IMR-90 (cell line): Measurements from ENCODE around the gene SOX1. TPM values are rescaled to one million over a fixed set of nuclear protein-coding genes. Genes with fewer than 3 reads are reported as not detected.

Source experiments
- ATAC-seq: fragments of 200-7000 bp; cut with Tn5 transposase; 2 replicates; pipeline ENCODE4 v1.9.1; 2020; ENCODE audit warnings: low read depth, mild to moderate bottlenecking, moderate library complexity
- BruUV-seq: library from RNA; stranded (reverse); fragments of 400-500 nt; replicated peaks from 2 replicates; lab custom pipeline; 2021; lab: Mats Ljungman, UMichigan
- CTCF ChIA-PET: fragments of 300-600 bp; formaldehyde crosslinking; extraction: SDS; loops from one replicate; lab custom pipeline; 2021; ENCODE audit warnings: antibody characterized with exemption; lab: Yijun Ruan, JAX
- POLR2A ChIA-PET: fragments of 300-600 bp; sonication (Branson Sonifier 250); formaldehyde crosslinking; loops from one replicate; lab custom pipeline; 2022; ENCODE audit warnings: antibody characterized with exemption; ENCODE audit not compliant: unreplicated experiment; lab: Charles Lee
- DNase-seq: peaks from one replicate; pipeline ENCODE4 v3.0.0; 2013
- H2AFZ ChIP-seq: replicated peaks from 2 replicates; pipeline ENCODE3; 2013; ENCODE audit warnings: low read length, mild to moderate bottlenecking; ENCODE audit not compliant: poor library complexity
- H2AK5ac ChIP-seq: 2 replicates; pipeline ENCODE4 v1.6.1; 2013; ENCODE audit warnings: low read depth, low read length, inconsistent platforms
- H2AK9ac ChIP-seq: replicated peaks from 2 replicates; pipeline ENCODE3; 2013; ENCODE audit warnings: mild to moderate bottlenecking, low read depth, low read length, moderate library complexity; ENCODE audit not compliant: poor library complexity
- H2BK120ac ChIP-seq: 2 replicates; pipeline ENCODE4 v1.6.1; 2013; ENCODE audit warnings: low read depth, low read length, inconsistent platforms
- H2BK15ac ChIP-seq: 3 replicates; pipeline ENCODE4 v1.6.1; 2013; ENCODE audit warnings: low read depth, low read length, inconsistent platforms
- H2BK20ac ChIP-seq: 2 replicates; pipeline ENCODE4 v1.6.1; 2013; ENCODE audit warnings: low read depth, mild to moderate bottlenecking, inconsistent platforms, low read length, moderate library complexity
- H2BK5ac ChIP-seq: 2 replicates; pipeline ENCODE4 v1.6.1; 2013; ENCODE audit warnings: mild to moderate bottlenecking, low read depth, low read length, inconsistent platforms; ENCODE audit not compliant: poor library complexity, severe bottlenecking
- H3K14ac ChIP-seq: replicated peaks from 2 replicates; pipeline ENCODE4 v1.6.1; 2013; ENCODE audit warnings: low read depth, low read length, inconsistent platforms
- H3K18ac ChIP-seq: 2 replicates; pipeline ENCODE4 v1.6.1; 2013; ENCODE audit warnings: low read depth, low read length, control low read depth
- H3K23ac ChIP-seq: 2 replicates; pipeline ENCODE4 v1.6.1; 2013; ENCODE audit warnings: low read depth, low read length, inconsistent platforms
- H3K27ac ChIP-seq: 2 replicates; pipeline ENCODE4 v1.5.1; 2013; ENCODE audit warnings: mild to moderate bottlenecking, control low read depth, low read length; ENCODE audit not compliant: insufficient read depth
- H3K27me3 ChIP-seq: 2 replicates; pipeline ENCODE4 v1.6.1; 2013; ENCODE audit warnings: low read length; ENCODE audit not compliant: control insufficient read depth, insufficient read depth
- H3K36me3 ChIP-seq: 2 replicates; pipeline ENCODE4 v1.6.1; 2013; ENCODE audit warnings: low read length, mixed read lengths; ENCODE audit not compliant: control insufficient read depth, insufficient read depth
- H3K4ac ChIP-seq: 2 replicates; pipeline ENCODE4 v1.6.1; 2013; ENCODE audit warnings: low read depth, low read length, inconsistent platforms
- H3K4me1 ChIP-seq: 2 replicates; pipeline ENCODE4 v1.6.1; 2013; ENCODE audit warnings: low read length, mixed read lengths; ENCODE audit not compliant: control insufficient read depth, insufficient read depth
- H3K4me2 ChIP-seq: 2 replicates; pipeline ENCODE4 v1.6.1; 2013; ENCODE audit warnings: low read depth, mild to moderate bottlenecking, control low read depth, low read length, moderate library complexity
- H3K4me3 ChIP-seq: 2 replicates; pipeline ENCODE4 v1.5.1; 2013; ENCODE audit warnings: low read depth, mild to moderate bottlenecking, control low read depth, low read length, moderate library complexity; ENCODE audit not compliant: insufficient read depth
- H3K56ac ChIP-seq: 2 replicates; pipeline ENCODE4 v1.6.1; 2013; ENCODE audit warnings: low read length, inconsistent platforms; ENCODE audit not compliant: insufficient read depth; ENCODE audit errors: extremely low read depth
- H3K79me1 ChIP-seq, 2 experiments: 2 replicates each; pipeline ENCODE4 v1.6.1; 2013; ENCODE audit warnings: low read length in 2 of 2, inconsistent platforms in 1 of 2, low read depth in 1 of 2
- H3K9ac ChIP-seq: 2 replicates; pipeline ENCODE4 v1.6.1; 2013; ENCODE audit warnings: low read depth, low read length, control low read depth
- H3K9me1 ChIP-seq: 2 replicates; pipeline ENCODE4 v1.6.1; 2013; ENCODE audit warnings: low read length, inconsistent platforms; ENCODE audit not compliant: insufficient read depth
- H3K9me3 ChIP-seq: 2 replicates; pipeline ENCODE4 v1.6.1; 2013; ENCODE audit warnings: low read length; ENCODE audit not compliant: control insufficient read depth, insufficient read depth
- H4K20me1 ChIP-seq: 2 replicates; pipeline ENCODE4 v1.6.1; 2013; ENCODE audit warnings: low read length, inconsistent platforms; ENCODE audit not compliant: insufficient read depth
- H4K5ac ChIP-seq: 2 replicates; pipeline ENCODE4 v1.6.1; 2013; ENCODE audit warnings: mild to moderate bottlenecking, low read depth, low read length, control low read depth
- H4K8ac ChIP-seq, 2 experiments: 2 replicates each; pipeline ENCODE4 v1.6.1; 2013; ENCODE audit warnings: low read depth in 2 of 2, low read length in 2 of 2, control low read depth in 1 of 2, inconsistent platforms in 1 of 2
- H4K91ac ChIP-seq: 2 replicates; pipeline ENCODE4 v1.6.1; 2013; ENCODE audit warnings: low read depth, low read length, inconsistent platforms; ENCODE audit not compliant: insufficient read depth
- CHD1 ChIP-seq: IDR thresholded peaks from 2 replicates; pipeline ENCODE4 v1.6.1; 2012; ENCODE audit warnings: low read depth, low read length, improper control_type of control experiment
- CTCF ChIP-seq: conservative IDR thresholded peaks from 2 replicates; pipeline ENCODE4 v1.5.1; 2012; ENCODE audit warnings: mild to moderate bottlenecking, low read depth, low read length, improper control_type of control experiment
- ELK1 ChIP-seq: fragments of 150-350 bp; IDR thresholded peaks from 2 replicates; pipeline ENCODE4 v1.6.1; 2016; ENCODE audit warnings: low read depth, mild to moderate bottlenecking, low read length, moderate library complexity, borderline replicate concordance
- FOS ChIP-seq: fragments of 150-350 bp; IDR thresholded peaks from 2 replicates; pipeline ENCODE4 v1.6.1; 2016; ENCODE audit warnings: low read depth, low read length
- MAZ ChIP-seq: IDR thresholded peaks from 2 replicates; pipeline ENCODE4 v1.6.1; 2012; ENCODE audit warnings: low read depth, mild to moderate bottlenecking, low read length, improper control_type of control experiment, moderate library complexity, borderline replicate concordance
- MXI1 ChIP-seq: IDR thresholded peaks from 2 replicates; pipeline ENCODE4 v1.6.1; 2012; ENCODE audit warnings: low read depth, mild to moderate bottlenecking, low read length, moderate library complexity, borderline replicate concordance
- NFE2L2 ChIP-seq: fragments of 150-350 bp; IDR thresholded peaks from 2 replicates; pipeline ENCODE4 v1.6.1; 2016; ENCODE audit warnings: low read depth, mild to moderate bottlenecking, low read length
- RAD21 ChIP-seq: IDR thresholded peaks from 2 replicates; pipeline ENCODE4 v1.6.1; 2012; ENCODE audit warnings: low read length, improper control_type of control experiment
- RFX5 ChIP-seq: IDR thresholded peaks from 2 replicates; pipeline ENCODE4 v1.8.0; 2012; ENCODE audit warnings: low read depth, mild to moderate bottlenecking, low read length, moderate library complexity
- SMC3 ChIP-seq: fragments of 150-350 bp; IDR thresholded peaks from 2 replicates; pipeline ENCODE4 v1.6.1; 2016; ENCODE audit warnings: low read depth, mild to moderate bottlenecking, antibody characterized with exemption, low read length, moderate library complexity
- WGBS, 2 experiments: methylation state at CpG; one replicate each; pipeline versions ENCODE4 v1.1.5 to v1.1.7; 2013; ENCODE audit warnings: missing lambda C conversion rate in 2 of 2; ENCODE audit not compliant: insufficient read length in 1 of 2; ENCODE audit errors: extremely low coverage in 2 of 2; 5-methylcytosine and 5-hydroxymethylcytosine counted together
- dilution Hi-C: fragments of 300-500 bp; cut with HindIII; formaldehyde crosslinking; loops from one replicate; pipeline ENCODE4 v1.14.3; 2018; ENCODE audit warnings: low sequenced_read_pairs; ENCODE audit not compliant: unreplicated experiment
- in situ Hi-C: fragments of 300-500 bp; cut with MboI; formaldehyde crosslinking; loops from 3 replicates; pipeline ENCODE4 v1.14.3; 2019; ENCODE audit warnings: low sequenced_read_pairs, inconsistent platforms, mixed read lengths
- intact Hi-C: fragments of 100-400 bp; cut with micrococcal nuclease; formaldehyde crosslinking; loops from 2 replicates; pipeline ENCODE4 v1.10.0; 2022
- polyA plus RNA-seq, 3 experiments: library from polyadenylated mRNA; depleted of rRNA; stranded (reverse); fragments of >200 nt; gene quantifications; 2 replicates each; pipeline ENCODE4 v1.2.3, GENCODE V29; 2012; ENCODE audit warnings: low replicate concordance in 1 of 3
- total RNA-seq: library from RNA; depleted of rRNA; stranded (reverse); fragments of >200 nt; gene quantifications from 2 replicates; pipeline ENCODE4 v1.2.3, GENCODE V29; 2012

SOX1 gene
- total and polyA plus RNA-seq, 2 of the 4 experiments (the other 2 are of a cell fraction) = not detected

GRCh38 chr13:112067871-112068539 lies 1.1 kb downstream of the SOX1 start:
- CTCF ChIA-PET = no interaction called here
- H2BK5ac ChIP-seq = no peak overlapping the region
- ATAC-seq (no peak), DNase-seq (no peak)
- H4K5ac ChIP-seq = no peak overlapping the region
- H3K4me1 ChIP-seq = no peaks in the 10 kb centered on the region
- H3K79me1 ChIP-seq = no peaks in the 10 kb centered on the region
- WGBS, 2 experiments = 1% methylated on average over 67 of the region's 103 CpGs; no CpG with 5 or more reads in 1 of the 2 experiments
- no peak overlapping the region for H3K14ac ChIP-seq
- H2AFZ ChIP-seq = no peak overlapping the region
- H2BK15ac ChIP-seq = no peak overlapping the region
- POLR2A ChIA-PET = no interaction called here
- H3K56ac ChIP-seq = no peak overlapping the region
- H2AK9ac ChIP-seq = no peak overlapping the region
- H3K9me1 ChIP-seq = no peaks in the 10 kb centered on the region
- no peak overlapping the region for H3K4me2 ChIP-seq
- peaks cover 66% of the 10 kb centered on the region for H3K27me3 ChIP-seq
- H2BK120ac ChIP-seq = no peak overlapping the region
- dilution Hi-C loops (no loop called here), intact Hi-C loops (no loop called here), in situ Hi-C loops (no loop called here)
- no peak overlapping the region for H3K18ac ChIP-seq
- no peak for TF ChIP-seq MXI1
- no peak for TF ChIP-seq CTCF
- no peak for TF ChIP-seq MAZ
- TF ChIP-seq SMC3 = no peak
- no peak for TF ChIP-seq ELK1
- no peak for TF ChIP-seq RAD21
- TF ChIP-seq NFE2L2 = no peak
- TF ChIP-seq CHD1 = no peak
- TF ChIP-seq FOS = no peak
- TF ChIP-seq RFX5 = no peak
- H3K36me3 ChIP-seq = no peaks in the 10 kb centered on the region
- no peak overlapping the region for H3K4me3 ChIP-seq
- no peak overlapping the region for H2BK20ac ChIP-seq
- no peak overlapping the region for H3K9ac ChIP-seq
- H3K27ac ChIP-seq = no peak overlapping the region
- no peak overlapping the region for H4K91ac ChIP-seq
- no peak overlapping the region for H2AK5ac ChIP-seq
- H3K4ac ChIP-seq = no peak overlapping the region
- no peak overlapping the region for H4K8ac ChIP-seq
- no peaks in the 10 kb centered on the region for H4K20me1 ChIP-seq
- peaks cover 5% of the 10 kb centered on the region for H3K9me3 ChIP-seq
- no peak overlapping the region for H3K23ac ChIP-seq
- no TSS peak for BruUV-seq
